Colonic mucosa (tissue), 4 donors: Measurements from ENCODE around the gene ERICH2. TPM values are rescaled to one million over a fixed set of nuclear protein-coding genes. Genes with fewer than 3 reads are reported as not detected.

Source experiments
- DNase-seq: peaks from one replicate; pipeline ENCODE4 v3.0.0-alpha.2; 2020
- H3K27ac ChIP-seq: fragments of 200-600 bp; one replicate; pipeline ENCODE4 v1.8.0; 2021
- H3K27me3 ChIP-seq: fragments of 200-600 bp; one replicate; pipeline ENCODE4 v1.8.0; 2021
- H3K36me3 ChIP-seq: fragments of 200-600 bp; one replicate; pipeline ENCODE4 v1.8.0; 2021
- H3K4me1 ChIP-seq: fragments of 200-600 bp; one replicate; pipeline ENCODE4 v1.8.0; 2021; ENCODE audit warnings: mild to moderate bottlenecking
- H3K4me3 ChIP-seq: fragments of 200-600 bp; one replicate; pipeline ENCODE4 v1.8.0; 2021
- H3K9ac ChIP-seq, 2 donors: one replicate each; pipeline ENCODE4 v1.7.0; 2013; ENCODE audit warnings: control low read depth in 2 of 2, low read depth in 2 of 2, low read length in 2 of 2
- H3K9me3 ChIP-seq: fragments of 200-600 bp; one replicate; pipeline ENCODE4 v1.8.0; 2021
- CTCF ChIP-seq: fragments of 200-600 bp; IDR thresholded peaks from one replicate; pipeline ENCODE4 v1.8.0; 2022; ENCODE audit warnings: antibody characterized with exemption, mild to moderate bottlenecking
- intact Hi-C: fragments of 100-400 bp; cut with DNase I; formaldehyde crosslinking; loops from one replicate; pipeline ENCODE4 v1.14.1; 2022
- total RNA-seq, 2 donors: library from RNA; stranded (reverse); fragmentation: NEBNext Ultra II Directional in 1 of 2; extraction: Animal tissue kit (Norgen Biotek cat#: 25700) in 1 of 2; gene quantifications; one replicate each; pipeline ENCODE4 v1.2.1, GENCODE V29; 2021
- donor health status: healthy.
- donor health status: DM: no; HTN: no; CAD: no.
- donor health status: DM: no; HTN: no; CAD: no.

Gene ERICH2
- total RNA-seq, 2 donors from 2014 or later: not detected

DNA sequence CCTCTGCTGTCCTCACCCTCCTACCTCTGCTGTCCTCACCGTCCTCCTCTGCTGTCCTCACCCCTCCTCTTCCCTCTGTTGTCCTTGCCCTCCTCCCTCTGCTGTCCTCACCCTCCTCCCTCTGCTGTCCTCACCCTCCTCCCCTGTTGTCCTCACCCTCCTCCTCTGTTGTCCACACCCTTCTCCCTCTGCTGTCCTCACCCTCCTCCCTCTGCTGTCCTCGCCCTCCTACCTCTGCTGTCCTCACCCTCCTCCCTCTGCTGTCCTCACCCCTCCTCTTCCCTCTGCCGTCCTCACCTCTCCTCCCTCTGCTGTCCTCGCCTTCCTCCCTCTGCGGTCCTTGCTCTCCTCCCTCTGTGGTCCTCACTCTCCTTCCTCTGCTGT, 58.3 kb downstream of the ERICH2 start:
- Histone ChIP-seq H3K9ac (no peak overlapping the region), H3K9me3 (no peaks in the 10 kb centered on the region), H3K27me3 (peaks cover 9% of the 10 kb centered on the region), H3K4me1 (no peaks in the 10 kb centered on the region), H3K36me3 (no peaks in the 10 kb centered on the region), H3K4me3 (no peak overlapping the region), H3K27ac (no peak overlapping the region)
- TF ChIP-seq CTCF: no peak
- DNase-seq: no peak
- intact Hi-C loops: no loop called here

DNA sequence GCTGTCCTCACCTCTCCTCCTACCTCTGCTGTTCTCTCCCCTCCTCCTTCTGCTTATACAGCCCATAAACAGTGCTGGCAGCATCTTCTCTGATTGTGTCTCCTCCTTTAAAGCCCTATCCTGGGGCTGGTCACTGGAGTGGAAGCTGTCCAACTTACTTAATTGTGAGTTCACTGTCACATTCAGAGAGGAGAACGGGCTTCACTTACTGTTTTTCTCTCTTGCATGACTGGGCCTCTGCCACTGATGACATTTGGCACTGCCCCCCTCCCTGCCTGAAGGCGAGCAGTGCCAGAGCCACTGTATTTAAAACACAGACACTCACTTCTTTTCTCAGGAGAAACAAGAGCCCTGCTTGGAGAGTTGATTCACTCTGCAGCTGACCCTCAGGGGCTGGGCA, 58.9 kb downstream of the ERICH2 start:
- Histone ChIP-seq H3K9me3 (no peaks in the 10 kb centered on the region), H3K4me1 (no peaks in the 10 kb centered on the region), H3K36me3 (no peaks in the 10 kb centered on the region), H3K27me3 (peaks cover 4% of the 10 kb centered on the region), H3K4me3 (no peak overlapping the region), H3K27ac (no peak overlapping the region), H3K9ac (no peak overlapping the region)
- intact Hi-C loops: no loop called here
- TF ChIP-seq CTCF: no peak
- no peak for DNase-seq

GRCh38 chr2:170830166-170830565, 60.0 kb downstream of the ERICH2 start:
- Histone ChIP-seq H3K9ac (no peak overlapping the region), H3K4me3 (no peak overlapping the region), H3K36me3 (no peaks in the 10 kb centered on the region), H3K27ac (no peak overlapping the region), H3K27me3 (peaks cover 4% of the 10 kb centered on the region), H3K4me1 (no peaks in the 10 kb centered on the region), H3K9me3 (no peaks in the 10 kb centered on the region)
- no peak for TF ChIP-seq CTCF
- intact Hi-C loops: no loop called here
- no peak for DNase-seq

DNA sequence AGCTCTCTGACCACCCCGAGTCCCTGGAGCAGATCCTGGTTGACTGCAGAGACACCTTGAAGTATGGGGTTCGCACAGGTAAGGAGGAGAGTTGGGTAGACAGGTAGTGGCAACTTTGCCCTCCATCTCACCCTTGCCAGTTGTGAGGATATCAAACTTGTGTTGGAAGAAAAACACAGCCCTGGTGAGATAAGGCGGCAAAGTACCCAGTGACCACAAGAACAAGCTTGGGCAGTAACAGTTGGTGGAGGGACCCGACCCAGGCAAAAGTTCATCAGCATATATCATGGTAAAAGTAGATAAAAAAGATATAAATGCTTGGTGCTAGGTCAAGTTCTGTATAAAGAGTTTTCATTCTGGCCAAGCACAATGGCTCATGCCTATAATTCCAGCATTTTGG, 60.9 kb downstream of the ERICH2 start:
- Histone ChIP-seq H3K9ac (no peak overlapping the region), H3K27ac (no peak overlapping the region), H3K4me1 (no peaks in the 10 kb centered on the region), H3K36me3 (no peaks in the 10 kb centered on the region), H3K9me3 (no peaks in the 10 kb centered on the region), H3K27me3 (no peaks in the 10 kb centered on the region), H3K4me3 (no peak overlapping the region)
- no peak for DNase-seq
- intact Hi-C loops: no loop called here
- TF ChIP-seq CTCF: no peak

- no peak overlapping the region for H3K9ac ChIP-seq
- intact Hi-C loops: no loop called here
- no peaks in the 10 kb centered on the region for H3K36me3 ChIP-seq
- no peak for TF ChIP-seq CTCF
- DNase-seq: no peak
- H3K27ac ChIP-seq: no peak overlapping the region
- no peaks in the 10 kb centered on the region for H3K27me3 ChIP-seq
- H3K9me3 ChIP-seq: no peaks in the 10 kb centered on the region
- H3K4me1 ChIP-seq: no peaks in the 10 kb centered on the region
- H3K4me3 ChIP-seq: no peak overlapping the region
Observed at GRCh38 chr2:170836027-170836426, 65.8 kb downstream of the ERICH2 start.

DNA sequence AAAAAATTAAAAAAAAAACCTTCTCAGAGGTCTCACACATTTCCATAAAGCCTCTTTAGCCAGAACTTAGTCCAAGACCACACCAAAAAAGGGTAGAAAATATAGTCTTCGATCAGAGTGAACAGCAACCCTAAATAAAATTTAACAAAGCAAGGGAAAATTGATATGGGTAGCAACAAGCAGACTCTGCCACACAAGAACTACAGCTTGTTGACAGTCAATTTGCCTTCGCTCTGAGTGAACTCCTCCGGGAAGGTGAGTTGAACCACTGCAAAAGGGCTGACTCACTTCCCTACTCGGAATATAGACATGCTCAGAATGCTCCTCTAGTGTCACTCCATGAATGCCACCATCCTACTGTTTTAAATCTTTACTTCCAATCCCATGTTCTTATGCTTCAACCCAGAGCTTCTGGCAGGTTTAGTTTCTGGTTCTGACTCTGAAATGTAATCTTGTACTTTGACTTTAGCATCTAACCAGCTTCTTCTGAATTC, 70.6 kb downstream of the ERICH2 start:
- H3K36me3 ChIP-seq: no peaks in the 10 kb centered on the region
- H3K27me3 ChIP-seq: no peaks in the 10 kb centered on the region
- H3K27ac ChIP-seq: no peak overlapping the region
- H3K4me3 ChIP-seq: no peak overlapping the region
- no peak overlapping the region for H3K9ac ChIP-seq
- TF ChIP-seq CTCF: no peak
- no peak for DNase-seq
- H3K4me1 ChIP-seq: no peaks in the 10 kb centered on the region
- no peaks in the 10 kb centered on the region for H3K9me3 ChIP-seq
- intact Hi-C loops: no loop called here
